Calu3 (cell line): Measurements from ENCODE around the gene NOXA1. TPM values are rescaled to one million over a fixed set of nuclear protein-coding genes. Genes with fewer than 3 reads are reported as not detected.

Experiments
- BruUV-seq: library from RNA; stranded (reverse); fragments of 400-500 nt; replicated peaks from 2 replicates; lab custom pipeline; 2021; lab: Mats Ljungman, UMichigan
- CTCF ChIA-PET: fragments of 300-600 bp; sonication (Branson Sonifier 250); formaldehyde crosslinking; loops from one replicate; lab custom pipeline; 2022; ENCODE audit warnings: antibody characterized with exemption; lab: Charles Lee
- DNase-seq: peaks from one replicate; pipeline ENCODE4 v3.0.0; 2022
- H3K27ac Mint-ChIP-seq: one replicate; pipeline ENCODE4 v1.8.0; 2022; ENCODE audit warnings: mixed read lengths; ENCODE audit not compliant: unreplicated experiment
- H3K27me3 Mint-ChIP-seq: one replicate; pipeline ENCODE4 v1.8.0; 2022; ENCODE audit warnings: mixed read lengths; ENCODE audit not compliant: unreplicated experiment
- H3K36me3 Mint-ChIP-seq: one replicate; pipeline ENCODE4 v1.8.0; 2022; ENCODE audit warnings: mild to moderate bottlenecking, moderate library complexity, mixed read lengths; ENCODE audit not compliant: insufficient read depth, unreplicated experiment
- H3K4me1 Mint-ChIP-seq: one replicate; pipeline ENCODE4 v1.8.0; 2022; ENCODE audit warnings: mild to moderate bottlenecking, low read depth, mixed read lengths; ENCODE audit not compliant: unreplicated experiment
- H3K4me3 Mint-ChIP-seq: one replicate; pipeline ENCODE4 v1.8.0; 2022; ENCODE audit warnings: mild to moderate bottlenecking, low read depth, moderate library complexity, mixed read lengths; ENCODE audit not compliant: unreplicated experiment
- H3K9me3 Mint-ChIP-seq: one replicate; pipeline ENCODE4 v1.8.0; 2022; ENCODE audit warnings: low read depth, mixed read lengths; ENCODE audit not compliant: unreplicated experiment
- CTCF ChIP-seq: fragments of 200-600 bp; IDR thresholded peaks from one replicate; pipeline ENCODE4 v1.8.0; 2022; ENCODE audit warnings: antibody characterized with exemption; ENCODE audit not compliant: unreplicated experiment
- intact Hi-C: fragments of 100-400 bp; cut with micrococcal nuclease; formaldehyde crosslinking; loops from one replicate; pipeline ENCODE4 v1.10.0; 2022; ENCODE audit not compliant: unreplicated experiment
- total RNA-seq: library from RNA; stranded (reverse); gene quantifications from 2 replicates; pipeline ENCODE4 v1.2.3, GENCODE V29; 2022

Gene NOXA1
- total RNA-seq, 1 experiment from 2014 or later: 12.3 TPM

GRCh38 chr9:137411260-137411644 is 11.9 kb upstream of the NOXA1 start:
- Mint-ChIP-seq H3K27ac (no peak overlapping the region), H3K4me1 (peaks cover under 1% of the 10 kb centered on the region), H3K4me3 (peak overlapping the region; percentile 49), H3K9me3 (no peaks in the 10 kb centered on the region), H3K36me3 (peaks cover 13% of the 10 kb centered on the region), H3K27me3 (no peaks in the 10 kb centered on the region)
- intact Hi-C loops: loop anchor here (10.0 kb wide), 1 partner anchor 116 kb away; no protein-coding TSS in a partner anchor
- DNase-seq: peak; percentile 16
- CTCF ChIA-PET: interaction anchor here (1.7 kb wide), 1 partner anchor 12 kb away, joined by 8 read pairs; the partner anchor contains the start of genes EXD3 and NOXA1
- BruUV-seq: no TSS peak
- TF ChIP-seq CTCF: no peak

GRCh38 chr9:137411645-137412380 is 11.4 kb upstream of the NOXA1 start:
- Mint-ChIP-seq H3K9me3 (no peaks in the 10 kb centered on the region), H3K27me3 (no peaks in the 10 kb centered on the region), H3K36me3 (peaks cover 13% of the 10 kb centered on the region), H3K4me1 (no peaks in the 10 kb centered on the region), H3K4me3 (peak overlapping the region; percentile 49), H3K27ac (no peak overlapping the region)
- intact Hi-C loops: loop anchor here (10.0 kb wide), 1 partner anchor 117 kb away; no protein-coding TSS in a partner anchor
- no TSS peak for BruUV-seq
- no peak for TF ChIP-seq CTCF
- DNase-seq: peak; percentile 86
- CTCF ChIA-PET: interaction anchor here (1.7 kb wide), 1 partner anchor 11 kb away, joined by 8 read pairs; the partner anchor contains the start of genes EXD3 and NOXA1

- peaks cover 13% of the 10 kb centered on the region for H3K36me3 Mint-ChIP-seq
- H3K9me3 Mint-ChIP-seq: no peaks in the 10 kb centered on the region
- no peaks in the 10 kb centered on the region for H3K4me1 Mint-ChIP-seq
- DNase-seq: no peak
- BruUV-seq: no TSS peak
- H3K4me3 Mint-ChIP-seq: no peak overlapping the region
- no peaks in the 10 kb centered on the region for H3K27me3 Mint-ChIP-seq
- intact Hi-C loops: loop anchor here (10.0 kb wide), 1 partner anchor 118 kb away; no protein-coding TSS in a partner anchor
- CTCF ChIA-PET: interaction anchor here (1.7 kb wide), 1 partner anchor 11 kb away, joined by 8 read pairs; the partner anchor contains the start of genes EXD3 and NOXA1
- no peak for TF ChIP-seq CTCF
- H3K27ac Mint-ChIP-seq: no peak overlapping the region
These were observed 10.8 kb upstream of the NOXA1 start for GRCh38 chr9:137412431-137412830.

DNA sequence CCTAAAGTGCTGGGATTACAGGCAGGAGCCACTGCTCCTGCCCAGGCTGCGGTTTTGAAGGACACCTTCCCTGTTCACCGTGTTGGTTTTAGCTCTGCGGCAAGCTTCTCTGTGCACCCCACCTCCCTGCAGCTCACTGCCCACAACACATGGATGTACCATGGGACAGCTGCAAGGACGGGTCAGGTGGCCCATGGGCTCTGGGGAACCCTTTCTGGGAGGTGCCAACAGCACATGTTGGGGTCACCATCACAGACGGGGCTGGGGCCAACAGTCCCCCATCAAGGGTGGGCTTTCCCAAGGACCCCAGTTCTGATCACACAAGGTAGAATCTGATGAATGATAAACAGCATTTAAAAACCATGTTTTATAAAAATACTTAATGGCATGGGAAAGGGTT is 7.7 kb upstream of the NOXA1 start:
- Mint-ChIP-seq H3K4me1 (no peaks in the 10 kb centered on the region), H3K27ac (no peak overlapping the region), H3K27me3 (no peaks in the 10 kb centered on the region), H3K4me3 (no peak overlapping the region), H3K36me3 (peaks cover 10% of the 10 kb centered on the region), H3K9me3 (no peaks in the 10 kb centered on the region)
- CTCF ChIA-PET: no interaction called here
- no peak for TF ChIP-seq CTCF
- no TSS peak for BruUV-seq
- no peak for DNase-seq
- intact Hi-C loops: loop anchor here (10.0 kb wide), 1 partner anchor 121 kb away; no protein-coding TSS in a partner anchor
